H1 (cell line): Measurements from ENCODE around the gene DDR1. TPM values are rescaled to one million over a fixed set of nuclear protein-coding genes. Genes with fewer than 3 reads are reported as not detected.
A peak's percentile ranks its signal among the peaks of the same experiment; 100 is the strongest.

Experiments
- CTCF ChIA-PET: fragments of 300-600 bp; sonication (Branson Sonifier 250); formaldehyde crosslinking; loops from one replicate; lab custom pipeline; 2021; ENCODE audit not compliant: partially characterized antibody; lab: Charles Lee
- POLR2A ChIA-PET: fragments of 300-600 bp; sonication (Branson Sonifier 250); formaldehyde crosslinking; loops from one replicate; lab custom pipeline; 2021; ENCODE audit warnings: inconsistent platforms; ENCODE audit not compliant: partially characterized antibody; lab: Charles Lee
- DNase-seq, 2 experiments: peaks; one replicate each; pipeline versions ENCODE4 v3.0.0 to v3.0.0-alpha.2; 2010 to 2022; ENCODE audit warnings: low spot score in 2 of 2, low read depth in 1 of 2, mixed read lengths in 1 of 2
- FAIRE-seq: peaks from 2 replicates; lab custom pipeline; 2011; peaks lifted over from hg19 to GRCh38; lab: Jason Lieb, UNC
- H2AFZ ChIP-seq: 2 replicates; pipeline ENCODE4 v1.8.1; 2012; ENCODE audit warnings: low read length, inconsistent platforms
- H2AK5ac ChIP-seq: 2 replicates; pipeline ENCODE4 v1.6.1; 2013; ENCODE audit warnings: low read depth, low read length
- H2BK120ac ChIP-seq: replicated peaks from 2 replicates; pipeline ENCODE3; 2013; ENCODE audit warnings: low read depth, low read length, inconsistent platforms
- H2BK12ac ChIP-seq: 2 replicates; pipeline ENCODE4 v1.6.1; 2013; ENCODE audit warnings: low read depth, low read length
- H2BK15ac ChIP-seq: 2 replicates; pipeline ENCODE4 v1.6.1; 2013; ENCODE audit warnings: low read length
- H2BK20ac ChIP-seq: 2 replicates; pipeline ENCODE4 v1.6.1; 2013; ENCODE audit warnings: low read length
- H2BK5ac ChIP-seq: 2 replicates; pipeline ENCODE4 v1.6.1; 2013; ENCODE audit warnings: low read depth, low read length
- H3K14ac ChIP-seq: 2 replicates; pipeline ENCODE4 v1.6.1; 2013; ENCODE audit warnings: inconsistent platforms; ENCODE audit not compliant: insufficient read length
- H3K18ac ChIP-seq: 2 replicates; pipeline ENCODE4 v1.6.1; 2013; ENCODE audit warnings: low read length; ENCODE audit errors: extremely low read depth
- H3K23ac ChIP-seq: 2 replicates; pipeline ENCODE4 v1.6.1; 2013; ENCODE audit warnings: inconsistent platforms; ENCODE audit not compliant: insufficient read length
- H3K23me2 ChIP-seq: 2 replicates; pipeline ENCODE4 v1.6.1; 2013; ENCODE audit warnings: low read depth, low read length
- H3K27ac ChIP-seq: 2 replicates; pipeline ENCODE4 v1.6.1; 2011; ENCODE audit warnings: low read depth, low read length, inconsistent platforms
- H3K27me3 ChIP-seq, 4 experiments: replicated peaks in 1 of 4; 1 replicate in 1 of 4; 2 replicates in 3 of 4; pipeline versions ENCODE4 v1.6.1 to v1.8.1; 2011 to 2013; ENCODE audit warnings: low read length in 3 of 4, mild to moderate bottlenecking in 3 of 4, inconsistent platforms in 2 of 4, mixed read lengths in 2 of 4, moderate library complexity in 1 of 4; ENCODE audit not compliant: control insufficient read depth in 3 of 4, insufficient read depth in 3 of 4; ENCODE audit errors: extremely low read depth in 1 of 4
- H3K36me3 ChIP-seq, 4 experiments: 2 replicates each; pipeline versions ENCODE4 v1.6.1 to v1.8.1; 2011 to 2013; ENCODE audit warnings: mild to moderate bottlenecking in 4 of 4, low read length in 3 of 4, moderate library complexity in 2 of 4, control low read depth in 1 of 4, inconsistent platforms in 1 of 4; ENCODE audit not compliant: insufficient read depth in 4 of 4, control insufficient read depth in 2 of 4
- H3K4ac ChIP-seq: replicated peaks from 2 replicates; pipeline ENCODE3; 2013; ENCODE audit warnings: low read length, low read depth, mixed read lengths, inconsistent platforms; ENCODE audit not compliant: insufficient read length
- H3K4me1 ChIP-seq, 4 experiments: replicated peaks in 1 of 4; 1 replicate in 1 of 4; 2 replicates in 3 of 4; pipeline versions ENCODE4 v1.6.1 to v1.8.1; 2011 to 2013; ENCODE audit warnings: low read length in 3 of 4, inconsistent platforms in 2 of 4, mixed read lengths in 1 of 4; ENCODE audit not compliant: insufficient read depth in 4 of 4, control insufficient read depth in 3 of 4
- H3K4me2 ChIP-seq, 2 experiments: 2 replicates each; pipeline versions ENCODE4 v1.6.1 to v1.8.1; 2011 to 2013; ENCODE audit warnings: low read depth in 2 of 2, low read length in 2 of 2, control low read depth in 1 of 2, inconsistent platforms in 1 of 2, mild to moderate bottlenecking in 1 of 2; ENCODE audit not compliant: insufficient read depth in 1 of 2
- H3K4me3 ChIP-seq, 4 experiments: fragments of 200-600, 300-600 bp in 1 of 4; sonication (generic), shearing (Covaris generic), sonication (Bioruptor Twin) in 1 of 4; 2 replicates each; pipeline versions ENCODE4 v1.5.1 to v1.8.1; 2011 to 2016; ENCODE audit warnings: low read length in 4 of 4, low read depth in 3 of 4, control low read depth in 2 of 4, inconsistent platforms in 2 of 4, mild to moderate bottlenecking in 2 of 4, mixed read lengths in 1 of 4, moderate library complexity in 1 of 4; ENCODE audit not compliant: insufficient read depth in 2 of 4; ENCODE audit errors: extremely low read depth in 1 of 4
- H3K56ac ChIP-seq: replicated peaks from 2 replicates; pipeline ENCODE3; 2013; ENCODE audit warnings: low read depth, mild to moderate bottlenecking, mixed read lengths, low read length, inconsistent platforms; ENCODE audit not compliant: insufficient read length
- H3K79me1 ChIP-seq: 2 replicates; pipeline ENCODE4 v1.6.1; 2013; ENCODE audit warnings: low read depth, low read length, control low read depth
- H3K79me2 ChIP-seq, 2 experiments: 2 replicates each; pipeline versions ENCODE4 v1.6.1 to v1.8.1; 2012 to 2013; ENCODE audit warnings: low read length in 2 of 2, mild to moderate bottlenecking in 2 of 2, inconsistent platforms in 1 of 2; ENCODE audit not compliant: insufficient read depth in 2 of 2, control insufficient read depth in 1 of 2
- H3K9ac ChIP-seq, 4 experiments: replicated peaks in 1 of 4; 1 replicate in 1 of 4; 2 replicates in 3 of 4; pipeline versions ENCODE4 v1.6.1 to v1.8.1; 2011 to 2013; ENCODE audit warnings: low read depth in 3 of 4, low read length in 3 of 4, control low read depth in 2 of 4, mild to moderate bottlenecking in 2 of 4, moderate library complexity in 2 of 4, inconsistent platforms in 1 of 4; ENCODE audit errors: extremely low read depth in 1 of 4
- H3K9me3 ChIP-seq, 2 experiments: 2 replicates each; pipeline versions ENCODE4 v1.6.1 to v1.8.1; 2012 to 2013; ENCODE audit warnings: mild to moderate bottlenecking in 2 of 2, moderate library complexity in 2 of 2, control low read depth in 1 of 2, inconsistent platforms in 1 of 2, low read depth in 1 of 2, low read length in 1 of 2, mixed read lengths in 1 of 2; ENCODE audit not compliant: insufficient read depth in 2 of 2
- H4K20me1 ChIP-seq, 2 experiments: replicated peaks in 1 of 2; 2 replicates each; pipeline versions ENCODE3 to v1.8.1; 2011 to 2013; ENCODE audit warnings: inconsistent platforms in 2 of 2, low read length in 2 of 2, mild to moderate bottlenecking in 1 of 2; ENCODE audit not compliant: insufficient read depth in 2 of 2, control insufficient read depth in 1 of 2
- H4K5ac ChIP-seq: 2 replicates; pipeline ENCODE4 v1.6.1; 2013; ENCODE audit warnings: low read length, low read depth, mixed read lengths, inconsistent platforms; ENCODE audit not compliant: insufficient read length
- H4K8ac ChIP-seq: 2 replicates; pipeline ENCODE4 v1.8.0; 2013; ENCODE audit warnings: mild to moderate bottlenecking, moderate library complexity, low read length, inconsistent platforms; ENCODE audit not compliant: insufficient read depth; ENCODE audit errors: extremely low read depth
- H4K91ac ChIP-seq: replicated peaks from 2 replicates; pipeline ENCODE3; 2013; ENCODE audit warnings: low read length, mixed read lengths, inconsistent platforms; ENCODE audit not compliant: insufficient read length
- POLR2AphosphoS5 ChIP-seq: IDR thresholded peaks from 2 replicates; pipeline ENCODE4 v1.6.1; 2011; ENCODE audit warnings: low read depth, low read length
- TAF7 ChIP-seq: optimal IDR thresholded peaks from 2 replicates; pipeline ENCODE3; 2011; ENCODE audit warnings: low read depth, mild to moderate bottlenecking, inconsistent platforms, low read length, moderate library complexity, borderline replicate concordance
- TCF12 ChIP-seq: IDR thresholded peaks from 2 replicates; pipeline ENCODE4 v1.6.1; 2011; ENCODE audit warnings: low read depth, mild to moderate bottlenecking, low read length
- WGBS, 2 experiments: shearing (Covaris generic) in 1 of 2; methylation state at CpG; one replicate each; pipeline versions ENCODE4 v1.1.6 to v1.1.7; 2013 to 2015; ENCODE audit warnings: low lambda C conversion rate in 2 of 2, mixed read lengths in 2 of 2, inconsistent platforms in 1 of 2, low coverage in 1 of 2, missing lambda C conversion rate in 1 of 2; ENCODE audit not compliant: insufficient replicate concordance in 2 of 2, insufficient coverage in 1 of 2, insufficient read length in 1 of 2; ENCODE audit errors: extremely low coverage in 1 of 2, missing lambda C conversion rate in 1 of 2; 5-methylcytosine and 5-hydroxymethylcytosine counted together
- polyA plus RNA-seq, 7 experiments: library from polyadenylated mRNA; depleted of rRNA in 3 of 7; stranded (reverse) in 5 of 7; unstranded in 2 of 7; fragments of >200 nt in 5 of 7; fragments of 200-250 nt in 2 of 7; gene quantifications; 1 replicate in 5 of 7; 2 replicates in 1 of 7; 4 replicates in 1 of 7; pipeline versions ENCODE4 v1.2.1 to v1.2.3, GENCODE V29; 2011 to 2013; ENCODE audit warnings: missing spikeins in 2 of 7, mixed read lengths in 2 of 7
- total RNA-seq: library from RNA; stranded (reverse); fragmentation: NEBNext Ultra II Directional; extraction: Animal tissue kit (Norgen Biotek cat#: 25700); gene quantifications from 2 replicates; pipeline ENCODE4 v1.2.1, GENCODE V29; 2021
- TF ChIP-seq, protein P1 (sequence below): IDR thresholded peaks from 2 replicates; pipeline ENCODE4 v1.6.1; 2012; ENCODE audit warnings: inconsistent platforms

Gene DDR1
- total and polyA plus RNA-seq, 2 of the 8 experiments (the other 6 are each of a cell fraction or from before 2014, with no cell fraction given) = 99.4 to 181 TPM

DNA sequence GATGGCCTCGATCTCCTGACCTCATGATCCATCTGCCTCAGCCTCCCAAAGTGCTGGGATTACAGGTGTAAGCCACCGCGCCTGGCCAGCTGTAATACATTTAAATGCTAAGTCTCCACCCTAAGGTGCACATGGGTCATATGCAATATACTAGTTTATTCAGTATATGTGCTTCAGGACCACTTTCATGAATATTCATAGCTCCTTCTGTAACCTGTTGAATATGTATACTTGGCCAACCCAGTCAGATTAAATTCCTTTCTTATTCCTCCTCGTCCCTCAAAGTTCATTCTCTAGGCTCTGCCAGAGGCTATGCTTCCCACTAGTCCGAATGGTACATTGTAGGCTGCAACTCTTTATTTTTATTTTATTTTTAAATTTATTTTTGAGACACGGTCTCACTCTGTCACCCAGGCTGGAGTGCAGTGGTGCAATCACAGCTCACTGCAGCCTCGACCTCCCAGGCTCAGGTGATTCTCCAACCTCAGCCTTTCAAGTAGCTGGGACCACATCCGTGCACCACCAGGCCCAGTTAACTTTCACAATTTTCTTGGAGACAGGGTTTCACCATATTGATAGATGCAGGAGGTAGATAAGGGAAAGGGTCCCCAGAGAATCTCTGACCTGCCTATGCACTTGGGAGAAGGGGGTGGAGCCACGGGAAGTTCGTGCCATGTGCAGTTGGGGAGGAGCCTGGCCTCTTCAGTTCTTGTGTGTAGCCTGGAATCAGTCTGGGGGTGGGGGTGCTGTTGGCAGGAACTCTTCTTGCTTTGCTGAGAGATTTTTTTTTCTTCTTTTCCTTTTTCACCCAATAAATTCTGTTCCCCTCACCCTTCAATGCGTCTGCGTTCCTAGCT lies 41.3 kb upstream of the DDR1 start:
- H2AFZ ChIP-seq = no peak overlapping the region
- peak overlapping the region; percentile 80; the same call in 1 of the 2 replicates for H2BK20ac ChIP-seq
- H4K91ac ChIP-seq = no peak overlapping the region
- H3K79me1 ChIP-seq = no peaks in the 10 kb centered on the region
- no peak overlapping the region for H3K9ac ChIP-seq
- H2BK120ac ChIP-seq = no peak overlapping the region
- no peak for DNase-seq
- no peak overlapping the region for H4K5ac ChIP-seq
- H3K14ac ChIP-seq = no peak overlapping the region
- TF ChIP-seq TAF7 (peak; percentile 11), TCF12 (no peak), POLR2AphosphoS5 (0 out of 2 replicates have a peak, but pooled peaks have one; percentile 15)
- TF ChIP-seq, protein P1, sequence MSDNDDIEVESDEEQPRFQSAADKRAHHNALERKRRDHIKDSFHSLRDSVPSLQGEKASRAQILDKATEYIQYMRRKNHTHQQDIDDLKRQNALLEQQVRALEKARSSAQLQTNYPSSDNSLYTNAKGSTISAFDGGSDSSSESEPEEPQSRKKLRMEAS = 0 out of 2 replicates have a peak, but pooled peaks have one; percentile 23
- no peaks in the 10 kb centered on the region for H3K27me3 ChIP-seq
- no peaks in the 10 kb centered on the region for H4K20me1 ChIP-seq
- no peak overlapping the region for H3K23ac ChIP-seq
- H3K18ac ChIP-seq = no peak overlapping the region; the same call in 1 of the 2 replicates
- ChIA-PET CTCF (interaction anchor here (0.9 to 23.9 kb wide), 5 partner anchors 16 to 350 kb away, joined by 3 to 610 read pairs (median 3); partner anchors contain the start of genes DDR1 and VARS2), POLR2A (interaction anchor here (1.1 to 27.8 kb wide), 6 partner anchors 12 to 327 kb away, joined by 3 to 452 read pairs (median 14); partner anchors contain the start of gene DDR1)
- peaks cover 5 to 19% (median 6%) of the 10 kb centered on the region in 4 experiments for H3K4me1 ChIP-seq
- H2BK12ac ChIP-seq = no peak overlapping the region
- no peak overlapping the region for H3K27ac ChIP-seq
- H2BK15ac ChIP-seq = no peak overlapping the region
- H2BK5ac ChIP-seq = no peak overlapping the region; the same call in 1 of the 2 replicates
- peaks cover under 1 to 9% of the 10 kb centered on the region in 2 experiments; a peak in 2 of 4 replicates for H3K9me3 ChIP-seq
- peaks cover 0 to 8% of the 10 kb centered on the region in 2 experiments; a peak in 1 of 4 replicates for H3K79me2 ChIP-seq
- H3K4me3 ChIP-seq = no peak overlapping the region
- no peak overlapping the region for H3K4me2 ChIP-seq
- no peaks in the 10 kb centered on the region for H3K23me2 ChIP-seq
- H3K36me3 ChIP-seq = peaks cover 6 to 74% (median 43%) of the 10 kb centered on the region in 4 experiments
- no peak overlapping the region for H4K8ac ChIP-seq
- no peak overlapping the region for H2AK5ac ChIP-seq
- no peak for FAIRE-seq
- WGBS, 2 experiments = 93% methylated on average over 12 of the region's 12 CpGs; no CpG with 5 or more reads in 1 of the 2 experiments
- H3K56ac ChIP-seq = no peak overlapping the region
- H3K4ac ChIP-seq = no peak overlapping the region
